Common myeloid progenitor, CD34-positive (primary cell): ENCODE measurements around the gene NUP153.
A peak's percentile ranks its signal among the peaks of the same experiment; 100 is the strongest.
"Not testable (repeated sequence)": the region's sequence is repeated elsewhere in the genome, so short reads cannot be mapped to it uniquely, and the experiment has no call there.

Source experiments
- CTCF ChIA-PET: fragments of 350-600 bp; sonication (Branson Sonifier 250); formaldehyde crosslinking; loops from one replicate; lab custom pipeline; 2021; ENCODE audit warnings: antibody characterized with exemption; lab: Charles Lee
- POLR2A ChIA-PET: fragments of 350-600 bp; sonication (Branson Sonifier 250); formaldehyde crosslinking; loops from one replicate; lab custom pipeline; 2021; ENCODE audit warnings: antibody characterized with exemption; lab: Charles Lee
- DNase-seq, 3 donors: peaks; one replicate each; pipeline versions ENCODE4 v3.0.0 to v3.0.0-alpha.2; 2013
- H3K27ac ChIP-seq, 2 experiments: 1 replicate in 1 of 2; 2 replicates in 1 of 2; pipeline ENCODE4 v1.7.0; 2013; ENCODE audit warnings: inconsistent platforms in 2 of 2, low read length in 2 of 2, mild to moderate bottlenecking in 2 of 2, low read depth in 1 of 2, moderate library complexity in 1 of 2; ENCODE audit not compliant: severe bottlenecking in 2 of 2, insufficient read depth in 1 of 2, poor library complexity in 1 of 2
- H3K27me3 ChIP-seq, 5 experiments: replicated peaks in 2 of 5; 1 replicate in 3 of 5; 2 replicates in 2 of 5; pipeline versions ENCODE4 v1.6.1 to v1.7.0; 2013; ENCODE audit warnings: low read length in 4 of 5, mild to moderate bottlenecking in 2 of 5, moderate library complexity in 2 of 5, inconsistent platforms in 1 of 5; ENCODE audit not compliant: insufficient read depth in 5 of 5, control insufficient read depth in 4 of 5
- H3K36me3 ChIP-seq, 4 experiments: 1 replicate in 2 of 4; 2 replicates in 2 of 4; pipeline versions ENCODE4 v1.6.1 to v1.7.0; 2013; ENCODE audit warnings: low read length in 3 of 4, control low read depth in 1 of 4, mild to moderate bottlenecking in 1 of 4; ENCODE audit not compliant: control insufficient read depth in 4 of 4, insufficient read depth in 4 of 4
- H3K4me1 ChIP-seq, 4 experiments: 1 replicate in 3 of 4; 2 replicates in 1 of 4; pipeline versions ENCODE4 v1.6.1 to v1.7.1; 2013; ENCODE audit warnings: low read length in 3 of 4, mild to moderate bottlenecking in 3 of 4, control low read depth in 1 of 4, inconsistent platforms in 1 of 4, moderate library complexity in 1 of 4; ENCODE audit not compliant: control insufficient read depth in 4 of 4, insufficient read depth in 4 of 4; ENCODE audit errors: control extremely low read depth in 1 of 4
- H3K4me3 ChIP-seq, 7 experiments: 1 replicate in 4 of 7; 2 replicates in 3 of 7; pipeline versions ENCODE4 v1.5.1 to v1.7.0; 2013; ENCODE audit warnings: mild to moderate bottlenecking in 7 of 7, low read length in 6 of 7, moderate library complexity in 6 of 7, inconsistent platforms in 2 of 7, low read depth in 2 of 7, control low read depth in 1 of 7; ENCODE audit not compliant: insufficient read depth in 4 of 7, control insufficient read depth in 1 of 7; ENCODE audit errors: extremely low read depth in 1 of 7
- H3K9me3 ChIP-seq, 5 experiments: 1 replicate in 4 of 5; 2 replicates in 1 of 5; pipeline versions ENCODE4 v1.6.1 to v1.7.1; 2013; ENCODE audit warnings: low read length in 4 of 5, mild to moderate bottlenecking in 2 of 5, inconsistent platforms in 1 of 5, low read depth in 1 of 5, moderate library complexity in 1 of 5; ENCODE audit not compliant: control insufficient read depth in 4 of 5, insufficient read depth in 2 of 5; ENCODE audit errors: control extremely low read depth in 1 of 5
- WGBS: methylation state at CpG from one replicate; pipeline ENCODE4 v1.1.5; 2013; ENCODE audit not compliant: insufficient coverage; 5-methylcytosine and 5-hydroxymethylcytosine counted together

NUP153 gene

DNA sequence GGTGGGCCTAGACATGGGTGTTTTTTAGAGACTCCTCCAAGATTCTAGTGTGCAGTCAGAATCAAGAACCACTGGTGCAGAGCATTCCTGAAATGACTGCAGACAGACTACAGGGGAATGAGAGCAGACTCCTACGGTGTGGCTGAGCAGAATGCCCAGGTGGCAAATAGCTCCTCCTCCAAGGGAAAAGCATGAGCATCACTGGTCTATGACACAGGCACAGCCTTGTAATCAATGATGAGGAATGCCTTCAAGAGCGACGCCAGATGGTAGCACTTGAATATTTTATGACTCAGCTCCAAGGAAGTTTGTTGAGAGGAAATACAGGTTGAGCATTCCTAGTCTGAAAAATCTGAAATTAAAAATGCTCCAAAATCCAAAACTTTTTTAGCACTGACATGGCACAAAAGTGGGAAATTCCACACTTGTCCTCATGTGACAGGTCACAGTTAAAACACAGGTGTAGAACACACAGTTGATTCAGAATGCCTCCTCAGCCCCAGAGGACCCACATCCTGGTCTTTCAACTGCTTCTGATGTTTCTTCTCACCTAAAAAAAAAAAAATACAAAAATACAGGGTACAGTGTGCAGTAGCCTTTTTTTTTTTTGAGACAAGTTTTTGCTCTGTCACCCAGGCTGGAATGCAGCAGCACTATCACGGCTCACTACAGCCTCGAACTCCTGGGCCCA lies 117.2 kb downstream of the NUP153 start:
- Histone ChIP-seq H3K36me3 (no peaks in the 10 kb centered on the region), H3K27me3 (no peaks in the 10 kb centered on the region), H3K27ac (no peak overlapping the region), H3K4me1 (peaks cover 0 to 8% (median 6%) of the 10 kb centered on the region in 4 experiments), H3K4me3 (no peak overlapping the region), H3K9me3 (no peaks in the 10 kb centered on the region)
- ChIA-PET CTCF (interaction anchor here (1.1 to 1.6 kb wide), 4 partner anchors 8 to 214 kb away, joined by 3 to 4 read pairs (median 4); partner anchors contain the start of gene FAM8A1), POLR2A (no interaction called here)
- 99% methylated on average over 5 of the region's 5 CpGs for WGBS
- DNase-seq: no peak

DNA sequence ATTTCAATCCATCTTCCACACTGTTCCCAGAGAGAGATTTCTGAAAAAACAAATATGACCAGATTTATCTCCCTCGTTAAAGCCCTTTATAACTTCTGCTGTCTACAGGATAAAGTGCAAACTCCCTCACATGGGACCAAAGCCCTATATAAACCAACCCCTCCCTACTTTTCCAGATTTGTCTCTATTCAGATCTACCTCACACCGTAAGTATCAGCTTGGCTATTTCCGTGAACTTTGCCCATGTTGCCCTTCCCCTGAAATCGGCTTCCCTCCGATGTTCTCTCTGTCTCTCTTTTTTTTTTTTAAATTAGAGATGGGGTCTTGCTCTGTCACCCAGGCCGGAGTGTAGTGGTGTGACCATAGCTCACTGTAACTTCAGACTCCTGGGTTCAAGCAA lies 118.7 kb downstream of the NUP153 start:
- POLR2A ChIA-PET: no interaction called here
- 95% methylated on average over 4 of the region's 6 CpGs for WGBS
- no peaks in the 10 kb centered on the region for H3K9me3 ChIP-seq
- H3K36me3 ChIP-seq: no peaks in the 10 kb centered on the region
- DNase-seq: no peak
- no peak overlapping the region for H3K27ac ChIP-seq
- CTCF ChIA-PET: interaction anchor here (1.2 kb wide), 1 partner anchor 10 kb away, joined by 3 read pairs; no protein-coding TSS in a partner anchor
- no peak overlapping the region for H3K4me3 ChIP-seq
- H3K4me1 ChIP-seq: peaks cover 0 to 8% (median 6%) of the 10 kb centered on the region in 4 experiments
- H3K27me3 ChIP-seq: no peaks in the 10 kb centered on the region

DNA sequence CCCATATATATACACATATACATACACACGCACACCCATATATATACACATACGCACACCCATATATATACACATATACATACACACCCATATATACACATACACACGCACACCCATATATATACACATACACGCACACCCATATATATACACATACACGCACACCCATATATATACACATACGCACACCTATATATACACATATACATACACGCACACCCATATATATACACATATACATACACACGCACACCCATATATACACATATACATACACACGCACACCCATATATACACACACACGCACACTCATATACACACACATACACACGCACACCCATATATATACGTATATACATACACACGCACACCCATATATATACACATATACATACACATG lies 120.1 kb downstream of the NUP153 start:
- DNase-seq, H3K27ac ChIP-seq, H3K27me3 ChIP-seq, H3K36me3 ChIP-seq, H3K9me3 ChIP-seq, H3K4me1 ChIP-seq, POLR2A ChIA-PET, H3K4me3 ChIP-seq: not testable (repeated sequence)
- CTCF ChIA-PET: interaction anchor here (3.1 kb wide), 1 partner anchor 429 kb away, joined by 30 read pairs; no protein-coding TSS in a partner anchor
- WGBS: 91% methylated on average over 11 of the region's 13 CpGs

DNA sequence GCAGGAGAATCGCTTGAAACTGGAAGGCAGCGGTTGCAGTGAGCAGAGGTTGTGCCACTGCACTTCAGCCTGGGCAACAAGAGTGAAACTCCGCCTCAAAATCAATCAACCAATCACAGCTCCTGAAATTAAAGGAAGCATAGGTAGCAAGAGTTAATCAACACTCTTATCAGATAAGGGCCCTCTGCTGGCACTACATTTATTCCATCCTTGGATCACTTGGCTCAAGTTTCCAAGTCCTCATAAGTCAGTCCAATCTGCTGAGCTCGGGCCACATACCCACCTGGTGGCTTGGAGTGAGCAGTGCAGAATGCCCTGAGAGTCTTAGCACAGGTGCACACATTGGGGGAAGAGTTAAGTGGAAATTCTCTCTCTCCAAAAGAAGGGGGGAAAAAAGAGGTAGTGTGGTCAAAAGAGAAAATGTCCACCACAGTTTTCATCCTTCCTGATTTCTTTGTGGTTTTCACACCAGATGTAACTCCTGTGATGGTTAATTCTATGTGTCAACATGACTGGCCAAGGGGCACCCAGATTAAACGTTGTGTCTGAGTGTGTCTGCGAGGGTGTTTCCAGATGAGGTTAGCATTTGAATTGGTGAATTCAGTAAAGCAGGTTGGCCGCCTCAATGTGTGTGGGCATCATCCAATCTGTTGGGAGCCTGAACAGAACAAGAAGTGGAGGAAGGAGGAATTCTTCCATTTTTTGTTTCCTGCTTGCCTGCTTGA lies 120.8 kb downstream of the NUP153 start:
- CTCF ChIA-PET: interaction anchor here (1.1 to 3.1 kb wide), 4 partner anchors 12 to 432 kb away, joined by 4 to 30 read pairs (median 6); partner anchors contain the start of gene FAM8A1
- Histone ChIP-seq H3K36me3 (no peaks in the 10 kb centered on the region), H3K4me1 (peaks cover 0 to 8% (median 6%) of the 10 kb centered on the region in 4 experiments), H3K4me3 (no peak overlapping the region), H3K27me3 (peaks cover 0 to 3% (median 0%) of the 10 kb centered on the region in 5 experiments), H3K9me3 (no peaks in the 10 kb centered on the region), H3K27ac (no peak overlapping the region)
- DNase-seq: peak; percentile 54 to 82 (median 78)
- 77% methylated on average over 5 of the region's 7 CpGs for WGBS
- POLR2A ChIA-PET: interaction anchor here (0.7 kb wide), 1 partner anchor 93 kb away, joined by 3 read pairs; no protein-coding TSS in a partner anchor

DNA sequence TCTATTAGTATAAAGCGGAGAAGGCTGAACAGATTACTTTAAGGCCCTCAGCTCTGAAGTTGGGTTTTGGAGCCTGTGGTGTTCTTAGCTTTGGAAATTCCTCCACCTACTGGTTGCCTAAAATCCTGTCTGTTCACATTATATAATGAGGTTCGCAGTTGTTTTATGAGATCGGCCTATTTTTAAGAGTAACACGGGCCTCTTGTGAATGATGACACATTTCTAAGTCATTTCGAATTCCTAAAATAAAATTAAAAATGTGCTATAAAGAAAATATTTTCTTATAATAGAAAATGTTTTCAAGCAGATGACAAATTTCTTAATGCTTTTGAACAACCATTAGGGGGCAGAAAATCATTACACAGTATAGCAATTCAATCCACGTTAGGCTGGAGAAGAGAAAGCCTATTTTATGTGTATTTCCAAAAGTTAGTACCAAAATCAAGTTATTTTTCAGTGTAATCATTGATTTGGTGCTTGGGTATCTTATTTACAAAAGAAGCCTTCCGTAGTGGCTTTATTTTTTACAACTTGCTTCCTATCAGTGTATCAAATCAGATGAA lies 122.4 kb downstream of the NUP153 start:
- peak; percentile 65 to 78 (median 74) for DNase-seq

DNA sequence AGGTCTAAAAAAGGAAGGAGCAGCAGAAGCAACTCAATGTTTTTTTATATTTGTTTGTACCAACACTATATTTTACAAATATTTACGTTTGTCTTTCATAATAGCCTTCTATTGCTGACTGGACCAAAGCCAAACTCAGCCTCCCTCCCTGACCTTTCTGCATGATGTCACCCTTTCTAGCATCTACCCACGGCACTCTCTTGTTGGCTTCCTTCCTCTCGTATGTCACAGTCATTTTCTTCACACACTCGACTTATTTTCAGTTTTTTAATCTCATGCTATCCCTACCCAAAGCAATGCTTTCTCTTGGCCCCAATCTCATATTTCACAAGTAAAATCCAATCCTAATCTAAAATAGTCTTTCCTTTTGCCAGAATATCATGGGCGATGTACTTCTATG lies 122.9 kb downstream of the NUP153 start:
- 41% methylated on average over 3 of the region's 5 CpGs for WGBS
- ChIA-PET POLR2A (interaction anchor here (1.2 kb wide), 1 partner anchor 16 kb away, joined by 3 read pairs; the partner anchor contains the start of gene FAM8A1), CTCF (interaction anchor here (0.8 to 3.1 kb wide), 13 partner anchors 10 to 436 kb away, joined by 3 to 30 read pairs (median 4); no protein-coding TSS in a partner anchor)
- no peaks in the 10 kb centered on the region for H3K36me3 ChIP-seq
- DNase-seq: no peak
- no peaks in the 10 kb centered on the region for H3K9me3 ChIP-seq
- peaks cover 0 to 9% (median 7%) of the 10 kb centered on the region in 4 experiments for H3K4me1 ChIP-seq
- no peak overlapping the region for H3K4me3 ChIP-seq
- peaks cover 0 to 5% (median 1%) of the 10 kb centered on the region in 5 experiments for H3K27me3 ChIP-seq
- no peak overlapping the region for H3K27ac ChIP-seq

More for the DNA sequence above, 122.4 kb downstream of the NUP153 start:
- Histone ChIP-seq H3K27ac (no peak overlapping the region), H3K27me3 (peaks cover 0 to 5% (median 1%) of the 10 kb centered on the region in 5 experiments), H3K4me3 (peak overlapping the region in 2 of 7 experiments; percentile 36 to 55), H3K4me1 (peaks cover 0 to 9% (median 7%) of the 10 kb centered on the region in 4 experiments), H3K36me3 (no peaks in the 10 kb centered on the region), H3K9me3 (no peaks in the 10 kb centered on the region)
- no CpG with 5 or more reads among the region's 7 CpGs for WGBS
- ChIA-PET CTCF (interaction anchor here (0.8 to 3.1 kb wide), 13 partner anchors 11 to 437 kb away, joined by 3 to 30 read pairs (median 4); no protein-coding TSS in a partner anchor), POLR2A (interaction anchor here (1.2 kb wide), 1 partner anchor 16 kb away, joined by 3 read pairs; the partner anchor contains the start of gene FAM8A1)
